ENCODE measurements around the gene SCAF8.

The SCAF8 gene

DNA sequence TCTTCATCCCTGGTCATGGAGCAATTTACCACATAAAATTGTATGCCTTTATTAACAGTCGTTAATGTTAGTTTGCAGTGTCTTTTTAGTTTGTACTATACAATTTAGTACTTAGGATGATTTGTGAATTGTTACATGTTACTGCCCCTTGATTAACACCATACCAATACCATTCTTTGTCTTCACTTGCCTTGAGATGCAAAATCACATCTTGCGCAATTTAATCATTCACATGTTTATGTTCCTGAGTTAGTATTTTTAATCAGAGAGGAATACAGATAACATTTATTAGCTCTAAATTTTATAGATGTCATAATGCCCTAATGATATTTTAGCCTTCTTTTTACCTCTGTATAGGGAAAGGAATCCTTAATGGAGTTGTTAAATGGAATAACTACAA, 114.1 kb downstream of the SCAF8 start:
- DNase-seq, result no peak

DNA sequence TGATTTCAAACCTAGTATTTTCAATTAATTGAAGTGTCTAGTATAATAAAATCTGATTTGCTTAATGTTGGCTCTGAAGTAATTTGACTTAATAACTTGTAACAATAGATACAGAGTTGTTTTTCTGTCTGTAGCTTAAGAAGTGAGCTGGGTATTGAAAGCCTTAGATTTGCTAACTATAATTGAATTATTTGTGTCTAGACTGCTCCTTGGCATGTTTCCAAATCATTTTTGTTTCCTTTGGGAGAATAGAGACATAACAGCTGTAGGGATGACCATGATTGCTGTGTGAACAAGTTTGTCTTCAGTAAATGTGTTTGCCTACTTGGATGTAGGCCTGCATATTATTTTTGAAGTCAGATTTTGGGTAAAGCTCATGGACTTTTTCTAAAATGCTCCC, 115.4 kb downstream of the SCAF8 start:
- DNase-seq, result no peak

DNA sequence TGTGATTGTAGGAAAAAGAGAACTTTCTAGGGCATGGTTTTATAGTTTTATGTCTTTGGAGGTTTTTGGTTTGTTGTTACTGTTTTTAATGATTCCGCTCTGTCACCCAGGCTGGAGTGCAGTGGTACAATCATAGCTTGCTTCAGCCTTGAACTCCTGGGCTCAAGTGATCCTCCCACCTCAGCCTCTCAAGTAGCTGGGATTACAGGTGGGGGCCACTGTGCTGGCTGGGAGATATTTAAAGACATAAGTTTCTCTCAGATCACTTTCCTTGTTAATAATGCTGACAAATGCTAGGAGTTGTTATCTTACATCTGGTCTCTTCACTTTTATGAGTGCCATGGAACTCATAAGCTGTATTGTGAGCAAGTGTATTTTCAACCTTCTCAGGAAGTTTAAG, 116.3 kb downstream of the SCAF8 start:
- DNase-seq, result no peak

DNA sequence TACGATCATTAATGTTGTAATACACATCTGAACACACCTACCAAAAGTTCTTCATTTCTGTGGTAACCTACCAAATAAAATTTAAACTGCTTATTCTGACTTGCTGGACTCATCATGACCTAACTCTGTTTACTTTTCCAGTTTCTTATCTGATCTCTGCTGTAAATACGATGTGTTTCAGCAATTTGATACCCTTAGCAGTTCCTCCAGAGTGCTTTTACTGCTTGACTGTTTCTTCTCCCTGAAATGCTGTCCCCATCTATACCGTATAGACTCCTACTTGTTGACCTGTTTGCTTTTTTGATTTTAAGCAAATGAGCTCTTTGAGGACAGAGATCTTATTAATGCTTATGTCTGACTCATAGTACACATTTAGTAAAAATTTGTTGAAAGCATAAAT, 119.5 kb downstream of the SCAF8 start:
- no peak for DNase-seq

DNA sequence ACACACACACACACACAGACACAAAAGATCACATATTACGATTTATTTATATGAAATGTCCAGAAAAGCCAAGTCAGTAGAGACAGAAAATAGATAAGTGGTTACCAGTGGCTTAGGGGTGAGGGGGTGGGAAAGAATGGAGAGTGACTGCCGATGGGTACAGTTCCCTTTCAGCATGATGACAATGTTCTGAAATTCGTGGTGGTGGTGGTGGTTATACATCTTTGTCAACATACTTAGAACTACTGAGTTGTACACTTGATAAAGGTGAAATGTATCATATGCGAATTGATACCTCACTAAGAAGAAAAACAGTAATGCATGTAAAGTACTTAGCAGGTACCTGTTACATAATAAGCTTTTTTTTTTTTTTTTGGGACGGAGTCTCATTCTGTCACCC, 124.3 kb downstream of the SCAF8 start:
- no peak for DNase-seq

DNA sequence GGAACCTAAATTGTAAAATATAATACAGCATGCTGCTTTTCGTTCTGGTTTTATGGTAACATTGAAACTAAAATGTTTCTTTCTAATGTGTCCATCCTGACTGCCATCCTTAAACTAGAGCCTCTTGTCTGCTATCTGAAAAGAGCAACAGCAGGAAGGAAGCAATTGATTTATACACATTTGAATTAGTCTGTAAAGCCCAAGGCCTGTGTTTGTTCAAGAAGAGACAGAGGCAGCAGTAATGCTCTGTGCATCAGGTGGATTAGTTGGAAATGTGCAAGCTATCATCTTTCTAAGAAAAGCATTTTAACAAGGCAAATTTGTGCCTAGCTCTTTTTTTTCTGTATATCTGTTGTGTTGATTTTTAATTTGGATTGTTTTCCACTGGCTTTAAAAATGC, 128.6 kb downstream of the SCAF8 start:
- no peak for DNase-seq

DNA sequence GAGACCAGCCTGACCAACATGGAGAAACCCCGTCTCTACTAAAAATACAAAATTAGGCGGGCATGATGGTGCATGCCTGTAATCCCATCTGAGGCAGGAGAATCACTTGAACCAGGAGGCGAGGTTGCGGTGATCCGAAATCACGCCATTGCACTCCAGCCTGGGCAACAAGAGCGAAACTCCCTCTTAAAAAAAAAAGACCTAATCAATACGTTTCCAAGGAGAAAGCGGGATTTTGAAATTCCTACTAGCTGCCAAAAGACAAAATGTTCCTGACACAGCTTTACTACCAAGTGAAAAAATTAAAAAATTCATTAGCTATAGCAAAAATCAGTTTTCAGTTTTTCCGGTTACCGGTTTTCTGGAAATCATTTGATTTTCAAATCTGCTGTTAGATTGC, 129.3 kb downstream of the SCAF8 start:
- no peak for DNase-seq

DNA sequence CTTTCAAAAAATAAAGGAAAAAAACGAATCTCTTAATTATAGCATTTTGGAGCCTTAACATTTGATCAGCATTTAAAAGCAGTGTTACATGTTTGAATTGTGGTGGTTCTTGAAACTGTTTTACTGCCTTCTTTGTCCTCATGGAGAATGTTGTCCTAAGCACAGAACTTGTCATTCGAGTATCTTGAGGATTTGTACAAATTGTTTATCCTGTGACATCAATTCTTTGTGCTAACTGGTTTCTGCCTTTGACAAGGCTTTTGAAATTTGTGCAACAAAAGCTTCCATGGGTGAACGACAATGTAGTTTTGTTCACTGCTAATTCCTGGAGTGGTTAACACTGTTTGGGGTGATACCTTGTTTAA, 130.8 kb downstream of the SCAF8 start:
- no peak for DNase-seq

DNA sequence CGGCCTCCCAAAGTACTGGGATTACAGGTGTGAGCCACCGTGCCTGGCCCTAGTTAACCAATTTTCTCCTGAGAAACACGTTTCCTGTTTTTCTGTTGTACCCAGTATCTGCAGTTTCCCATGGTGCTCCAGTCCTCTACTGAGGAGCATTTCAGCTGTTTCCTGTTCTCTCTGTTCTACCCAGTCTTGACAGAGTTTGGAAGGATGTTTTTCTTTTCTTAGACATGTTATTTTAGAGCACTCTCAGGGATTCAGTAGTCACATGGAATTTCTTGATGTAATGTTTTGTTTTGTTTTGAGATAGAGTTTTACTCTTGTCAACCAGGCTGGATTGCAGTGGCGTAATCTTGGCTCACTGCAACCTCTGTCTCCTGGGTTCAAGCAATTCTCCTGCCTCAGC, 132.1 kb downstream of the SCAF8 start:
- DNase-seq, result no peak

DNA sequence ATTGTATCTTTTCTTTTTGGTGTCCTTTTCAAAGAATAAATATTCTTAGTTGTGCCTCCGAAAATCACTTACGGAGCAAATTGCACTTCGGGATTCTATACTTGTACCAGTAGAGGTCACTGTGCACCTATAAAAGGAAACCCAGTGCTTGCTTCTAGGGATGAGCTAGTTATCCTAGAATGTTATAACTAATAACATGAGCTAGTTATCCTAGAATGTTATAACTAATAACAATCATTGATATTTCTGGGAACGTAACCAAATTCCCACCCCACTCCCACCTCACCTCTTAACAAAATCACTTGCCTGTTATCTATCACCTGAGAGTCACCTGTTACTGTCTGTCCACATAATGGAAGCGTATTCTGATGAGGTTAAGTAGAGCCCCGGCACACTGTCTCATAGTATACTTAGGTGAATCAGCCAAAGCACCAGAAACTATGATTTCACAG, 135.0 kb downstream of the SCAF8 start:
- DNase-seq, result peak; percentile 63

DNA sequence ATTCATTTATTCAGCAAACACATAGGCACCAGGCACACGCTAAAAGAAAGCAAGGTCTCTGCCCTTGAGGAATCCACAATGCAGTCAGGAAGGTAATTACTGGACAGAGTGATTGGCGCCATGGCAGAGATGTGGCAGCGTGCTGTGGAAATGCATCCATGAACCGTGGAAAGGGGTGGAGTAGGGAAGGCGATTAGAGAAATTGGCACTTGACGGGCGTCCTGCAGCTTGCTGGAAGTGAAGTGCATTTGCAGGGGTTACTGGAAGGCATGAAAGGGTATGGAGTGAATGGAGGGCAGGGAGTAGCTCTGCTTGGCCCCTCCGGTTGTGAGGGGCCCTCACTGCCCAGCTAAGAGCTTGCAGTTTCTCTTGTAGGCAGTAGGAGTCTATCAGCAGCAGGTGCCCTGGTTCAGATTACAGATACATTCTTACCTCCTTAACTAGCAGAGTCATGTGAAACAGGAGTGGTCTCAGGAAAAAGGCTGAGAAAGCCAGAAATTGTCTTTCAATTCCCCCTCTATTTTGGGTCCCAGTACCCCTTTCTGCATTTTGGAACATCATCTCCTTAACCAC, 139.4 kb downstream of the SCAF8 start:
- DNase-seq, result no peak

DNA sequence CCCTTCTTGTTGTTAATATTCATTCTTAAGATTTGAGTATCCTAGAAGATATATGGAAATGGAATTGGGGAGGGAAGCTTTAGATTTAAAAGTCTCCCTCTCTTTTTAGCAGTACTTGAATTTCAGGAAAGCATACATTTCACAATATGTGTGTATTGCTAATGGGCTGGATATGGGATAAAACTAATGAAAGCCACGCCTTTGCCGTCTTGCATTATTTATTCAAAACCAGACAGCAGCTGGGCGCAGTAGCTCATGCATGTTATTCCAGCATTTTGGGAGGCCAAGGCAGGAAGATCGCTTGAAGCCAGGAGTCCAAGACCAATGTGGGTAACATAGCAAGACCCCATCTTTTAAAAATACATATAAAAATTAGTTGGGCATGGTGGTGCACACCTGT, 140.3 kb downstream of the SCAF8 start:
- DNase-seq, result no peak

DNA sequence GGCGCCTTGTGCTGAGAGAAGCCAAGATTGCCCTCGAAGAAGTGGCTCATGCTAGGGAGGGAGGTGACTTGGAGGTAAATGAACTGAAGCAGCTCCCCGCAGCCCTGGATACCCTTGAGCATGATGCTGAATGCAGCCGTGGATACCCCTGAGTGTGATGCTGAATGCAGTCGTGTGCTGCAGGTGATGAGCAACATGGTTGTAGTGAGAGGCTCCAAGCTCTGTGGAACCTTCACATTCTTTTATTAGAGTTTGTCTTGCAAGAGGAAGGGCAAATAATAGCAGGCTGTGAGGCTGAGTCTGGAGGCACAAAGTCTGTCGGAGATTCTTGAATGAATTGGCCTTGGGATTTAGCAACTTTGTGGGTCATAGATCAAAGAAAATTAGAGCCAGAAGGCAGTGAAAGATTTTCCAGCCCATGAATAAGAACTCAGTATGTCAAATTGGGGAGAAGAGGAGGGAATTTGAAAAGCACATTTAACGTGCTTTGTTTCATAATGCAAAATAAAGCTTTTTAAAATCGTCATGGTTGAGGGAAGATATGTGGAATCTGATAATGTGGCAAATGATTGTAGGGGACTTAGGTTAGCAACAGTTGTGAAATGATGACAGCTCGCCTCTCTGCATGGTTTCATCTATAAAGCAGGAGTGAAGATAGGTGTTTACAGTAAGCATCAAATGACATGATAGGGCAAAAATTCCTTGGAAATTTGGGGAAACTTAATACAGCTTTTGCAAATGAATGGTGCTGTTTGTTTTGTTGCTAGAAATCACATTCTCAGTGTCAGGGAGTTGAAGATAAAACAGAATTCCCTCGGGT, 141.8 kb downstream of the SCAF8 start:
- DNase-seq, result no peak

DNA sequence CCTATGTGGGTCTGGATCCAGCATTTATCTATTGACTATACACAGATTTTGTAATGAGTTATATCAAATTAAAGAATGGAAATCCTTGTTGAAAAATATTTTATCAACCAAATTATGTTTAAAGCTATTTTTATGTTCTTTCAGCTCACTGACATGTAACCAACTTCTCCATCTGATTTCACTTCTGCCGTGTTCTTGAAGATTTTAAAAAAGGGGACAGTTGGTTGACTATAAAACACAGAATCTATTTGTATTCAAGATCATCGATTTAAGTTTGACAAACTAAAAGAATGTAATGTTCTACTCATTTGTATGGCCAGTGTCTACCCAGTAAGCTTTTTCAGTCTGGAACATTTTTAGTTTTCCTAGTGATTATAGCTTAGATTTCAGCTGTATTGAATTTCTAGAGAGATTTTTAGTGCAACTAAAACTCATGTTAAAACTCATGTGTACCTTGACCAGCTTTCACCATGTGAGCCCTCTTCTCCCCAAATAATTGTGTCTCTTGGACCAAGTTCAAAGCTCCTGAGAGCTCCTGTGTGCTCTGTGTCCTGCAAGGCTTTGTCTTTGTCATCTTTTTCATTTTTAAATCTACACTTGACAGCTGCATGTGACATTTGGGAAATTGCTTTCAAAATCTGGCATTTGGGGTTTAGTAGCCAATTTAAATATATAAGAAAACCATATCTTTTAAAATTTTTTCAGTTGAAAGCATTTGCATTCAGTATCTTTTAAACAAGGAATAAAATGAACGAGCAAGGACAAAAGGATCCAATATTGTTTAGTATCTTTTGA, 143.5 kb downstream of the SCAF8 start:
- DNase-seq, result no peak

DNA sequence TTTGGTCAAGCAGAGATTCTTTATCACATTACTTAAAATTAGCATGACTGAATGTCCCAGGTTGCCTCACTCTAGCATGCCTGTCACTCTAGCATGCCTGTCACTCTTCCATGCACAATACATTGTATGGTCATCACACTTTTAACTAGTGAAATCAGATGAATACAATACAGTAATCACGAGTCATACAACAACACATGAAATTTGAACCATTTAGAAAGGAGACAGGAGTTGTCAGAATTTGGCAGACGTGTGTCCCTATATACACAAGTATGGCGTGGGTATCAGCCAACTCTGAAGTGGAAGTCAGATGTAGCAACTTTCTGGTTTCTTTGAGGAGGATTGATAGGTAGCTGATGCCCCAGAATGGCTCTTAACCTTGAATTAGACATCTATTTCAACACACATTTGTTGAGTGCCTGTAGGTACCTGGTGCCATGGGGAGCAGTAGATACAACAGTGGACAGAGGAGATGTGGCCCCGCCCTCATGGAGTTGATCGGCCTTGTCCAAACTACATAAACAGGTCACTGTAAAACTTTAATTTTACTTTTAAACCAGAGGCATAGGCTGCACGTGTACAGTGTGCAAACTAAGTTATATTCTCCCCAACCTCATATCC, 145.8 kb downstream of the SCAF8 start:
- no peak for DNase-seq

DNA sequence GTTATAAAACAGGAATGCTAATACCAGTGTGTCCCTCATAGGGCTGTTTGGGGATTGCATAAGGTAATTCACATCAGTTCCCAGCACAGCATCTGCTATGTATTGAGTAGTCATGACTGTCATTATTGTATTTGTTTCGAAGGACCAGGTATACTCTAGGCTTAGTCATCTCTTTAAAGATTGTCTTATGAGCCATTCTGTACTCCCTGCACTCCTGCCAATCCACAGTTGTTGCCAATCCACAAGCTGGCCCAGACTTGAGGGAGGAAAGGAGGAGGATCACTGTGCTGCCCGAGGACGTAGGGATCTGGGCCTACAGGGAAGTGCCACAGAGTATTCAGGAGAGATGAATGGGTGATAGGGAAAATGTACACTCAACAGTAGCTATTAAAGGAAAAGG, 148.9 kb downstream of the SCAF8 start:
- no peak for DNase-seq

All from AML-193 (cell line).